HepG2 (cell line): ENCODE data around the gene RNF213. TPM values are rescaled to one million over a fixed set of nuclear protein-coding genes. Genes with fewer than 3 reads are reported as not detected.

Experiments
- IRX3 ChIP-seq: sonication (generic); formaldehyde crosslinking; IDR thresholded peaks from 2 replicates; pipeline ENCODE4 v1.8.1; 2023; ENCODE audit warnings: mild to moderate bottlenecking, low read depth, missing genetic modification reagents, borderline replicate concordance
- KLF13 ChIP-seq: sonication (generic); formaldehyde crosslinking; IDR thresholded peaks from 2 replicates; pipeline ENCODE4 v1.4.0; 2020; ENCODE audit warnings: mild to moderate bottlenecking, missing genetic modification reagents
- LCORL ChIP-seq, 2 experiments: fragments of 450-650 bp in 1 of 2; sonication (generic) in 1 of 2; formaldehyde crosslinking in 1 of 2; IDR thresholded peaks; 2 replicates each; pipeline versions ENCODE4 v1.5.0 to v1.6.1; 2017 to 2020; ENCODE audit warnings: antibody characterized with exemption in 1 of 2, missing genetic modification reagents in 1 of 2
- SOX13 ChIP-seq, 3 experiments: fragments of 450-650 bp in 1 of 3; sonication (generic) in 1 of 3; formaldehyde crosslinking in 1 of 3; IDR thresholded peaks in 2 of 3; conservative IDR thresholded peaks in 1 of 3; 2 replicates each; pipeline versions ENCODE4 v1.5.0 to v1.6.1; 2016 to 2020; ENCODE audit warnings: antibody characterized with exemption in 1 of 3, mild to moderate bottlenecking in 1 of 3, missing compliant biosample characterization in 1 of 3, missing genetic modification reagents in 1 of 3, moderate library complexity in 1 of 3
- SRY ChIP-seq: sonication (generic); formaldehyde crosslinking; IDR thresholded peaks from 2 replicates; pipeline ENCODE4 v1.8.0; 2022; ENCODE audit warnings: mild to moderate bottlenecking, missing genetic modification reagents
- U2AF1 ChIP-seq: fragments of 200-400 bp; formaldehyde crosslinking; optimal IDR thresholded peaks from 2 replicates; pipeline ENCODE3; 2017; ENCODE audit warnings: mild to moderate bottlenecking, low read depth, low read length
- ZFP90 ChIP-seq: sonication (generic); formaldehyde crosslinking; IDR thresholded peaks from 2 replicates; pipeline ENCODE4 v1.8.0; 2022; ENCODE audit warnings: missing genetic modification reagents, mild to moderate bottlenecking, inconsistent platforms, borderline replicate concordance
- polyA plus RNA-seq, 8 experiments: library from polyadenylated mRNA; depleted of rRNA in 3 of 8; stranded (reverse) in 7 of 8; unstranded in 1 of 8; fragments of >200 nt; fragmentation: Illumina TruSeq in 4 of 8; extraction: Trizol in 4 of 8; gene quantifications; 2 replicates each; pipeline versions ENCODE4 v1.2.1 to v1.2.3, GENCODE V29; 2011 to 2016; ENCODE audit warnings: low read depth in 4 of 8, missing spikeins in 1 of 8, mixed read lengths in 1 of 8; ENCODE audit not compliant: insufficient read depth in 1 of 8
- total RNA-seq, 5 experiments: library from RNA; depleted of rRNA; stranded (reverse); fragments of >200 nt; fragmentation: Illumina TruSeq; extraction: Trizol; gene quantifications; 2 replicates each; pipeline ENCODE4 v1.2.3, GENCODE V29; 2016; ENCODE audit warnings: low read depth in 1 of 5
- TF ChIP-seq, protein P1 (sequence below), 2 experiments: sonication (generic) in 1 of 2; formaldehyde crosslinking in 1 of 2; IDR thresholded peaks; 2 replicates each; pipeline versions ENCODE4 v1.4.0 to v1.6.1; 2016 to 2020; ENCODE audit warnings: borderline replicate concordance in 1 of 2, low read depth in 1 of 2, mild to moderate bottlenecking in 1 of 2, missing genetic modification reagents in 1 of 2
- TF ChIP-seq, protein P2 (sequence below): fragments of 450-650 bp; IDR thresholded peaks from 2 replicates; pipeline ENCODE4 v1.6.1; 2017
- TF ChIP-seq, protein P3 (sequence below): sonication (generic); formaldehyde crosslinking; IDR thresholded peaks from 2 replicates; pipeline ENCODE4 v1.4.0; 2020; ENCODE audit warnings: missing genetic modification reagents, borderline replicate concordance
- TF ChIP-seq, protein P4 (sequence below): IDR thresholded peaks from 2 replicates; pipeline ENCODE4 v1.6.1; 2018; ENCODE audit warnings: missing genetic modification reagents, mild to moderate bottlenecking, missing compliant biosample characterization

The RNF213 gene
- total and polyA plus RNA-seq, 2 of the 13 experiments (the other 11 are each of a cell fraction or from before 2014, with no cell fraction given): 38.6 to 38.7 TPM

DNA sequence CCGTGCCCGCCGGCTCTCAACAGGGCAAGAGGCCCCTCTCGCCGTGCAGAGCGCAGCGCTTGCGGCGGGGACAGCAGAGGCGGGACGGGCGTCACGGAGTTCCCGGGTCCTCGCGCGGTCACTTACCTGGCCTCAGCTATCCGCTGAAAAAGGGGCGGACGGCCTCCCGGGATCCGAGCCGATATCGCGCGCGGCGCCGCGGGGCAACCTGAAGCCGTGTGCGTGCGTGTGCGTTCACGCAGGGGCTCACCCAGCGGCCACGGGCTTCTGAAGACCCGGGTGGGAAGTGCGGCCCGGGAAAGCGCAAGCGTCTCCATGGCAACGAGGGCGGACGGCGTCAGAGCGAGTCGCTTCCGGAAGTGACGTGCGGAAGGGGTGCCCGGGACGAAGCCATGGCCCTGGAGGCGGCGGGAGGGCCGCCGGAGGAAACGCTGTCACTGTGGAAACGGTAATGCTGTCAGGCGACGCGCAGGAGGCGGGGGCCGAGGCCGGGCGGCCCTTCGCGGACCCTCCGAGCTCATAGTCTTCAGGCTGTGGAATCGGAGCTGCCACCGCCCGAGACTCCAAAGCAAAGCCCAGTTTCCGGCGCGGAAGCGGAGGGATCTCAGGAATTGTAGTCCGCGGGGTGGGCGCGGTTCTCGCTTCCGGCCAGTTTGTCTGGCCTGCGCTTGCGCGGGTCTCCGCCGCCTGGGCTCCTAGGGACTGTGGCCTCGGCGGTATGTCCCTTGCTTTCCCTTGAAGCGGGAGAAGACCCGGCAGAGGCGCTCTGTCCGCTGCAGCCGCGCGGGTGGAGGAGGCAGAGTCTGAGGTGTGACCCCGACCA lies 154.4 kb downstream of the RNF213 start, which contains the start of gene ENDOV (continued):
- TF ChIP-seq, protein P1, sequence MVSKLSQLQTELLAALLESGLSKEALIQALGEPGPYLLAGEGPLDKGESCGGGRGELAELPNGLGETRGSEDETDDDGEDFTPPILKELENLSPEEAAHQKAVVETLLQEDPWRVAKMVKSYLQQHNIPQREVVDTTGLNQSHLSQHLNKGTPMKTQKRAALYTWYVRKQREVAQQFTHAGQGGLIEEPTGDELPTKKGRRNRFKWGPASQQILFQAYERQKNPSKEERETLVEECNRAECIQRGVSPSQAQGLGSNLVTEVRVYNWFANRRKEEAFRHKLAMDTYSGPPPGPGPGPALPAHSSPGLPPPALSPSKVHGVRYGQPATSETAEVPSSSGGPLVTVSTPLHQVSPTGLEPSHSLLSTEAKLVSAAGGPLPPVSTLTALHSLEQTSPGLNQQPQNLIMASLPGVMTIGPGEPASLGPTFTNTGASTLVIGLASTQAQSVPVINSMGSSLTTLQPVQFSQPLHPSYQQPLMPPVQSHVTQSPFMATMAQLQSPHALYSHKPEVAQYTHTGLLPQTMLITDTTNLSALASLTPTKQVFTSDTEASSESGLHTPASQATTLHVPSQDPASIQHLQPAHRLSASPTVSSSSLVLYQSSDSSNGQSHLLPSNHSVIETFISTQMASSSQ (IDR thresholded peaks at IDR 0.05; ENCODE audit: low read depth): peak; percentile 46; the same call in 1 of the 2 replicates
- TF ChIP-seq, protein P1 (CRISPR knock-in tag; IDR thresholded peaks at IDR 0.05; ENCODE audit: borderline replicate concordance): peak; percentile 53; the same call in 1 of the 2 replicates
- TF ChIP-seq, protein P2, sequence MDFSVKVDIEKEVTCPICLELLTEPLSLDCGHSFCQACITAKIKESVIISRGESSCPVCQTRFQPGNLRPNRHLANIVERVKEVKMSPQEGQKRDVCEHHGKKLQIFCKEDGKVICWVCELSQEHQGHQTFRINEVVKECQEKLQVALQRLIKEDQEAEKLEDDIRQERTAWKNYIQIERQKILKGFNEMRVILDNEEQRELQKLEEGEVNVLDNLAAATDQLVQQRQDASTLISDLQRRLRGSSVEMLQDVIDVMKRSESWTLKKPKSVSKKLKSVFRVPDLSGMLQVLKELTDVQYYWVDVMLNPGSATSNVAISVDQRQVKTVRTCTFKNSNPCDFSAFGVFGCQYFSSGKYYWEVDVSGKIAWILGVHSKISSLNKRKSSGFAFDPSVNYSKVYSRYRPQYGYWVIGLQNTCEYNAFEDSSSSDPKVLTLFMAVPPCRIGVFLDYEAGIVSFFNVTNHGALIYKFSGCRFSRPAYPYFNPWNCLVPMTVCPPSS: no peak
- no peak for TF ChIP-seq SOX13 (IDR thresholded peaks at IDR 0.05)
- TF ChIP-seq SOX13 (CRISPR knock-in tag; conservative IDR thresholded peaks at IDR 0.05 in 1 of 2, IDR thresholded peaks at IDR 0.05 in 1 of 2): 0 out of 4 replicates have a peak, but pooled peaks of 1 of the 2 experiments have one; percentile 7
- TF ChIP-seq SRY (CRISPR knock-in tag): peak; percentile 63; the same call in 1 of the 2 replicates
- no peak for TF ChIP-seq U2AF1
- TF ChIP-seq ZFP90 (CRISPR knock-in tag): peak; percentile 91
- TF ChIP-seq, protein P3, sequence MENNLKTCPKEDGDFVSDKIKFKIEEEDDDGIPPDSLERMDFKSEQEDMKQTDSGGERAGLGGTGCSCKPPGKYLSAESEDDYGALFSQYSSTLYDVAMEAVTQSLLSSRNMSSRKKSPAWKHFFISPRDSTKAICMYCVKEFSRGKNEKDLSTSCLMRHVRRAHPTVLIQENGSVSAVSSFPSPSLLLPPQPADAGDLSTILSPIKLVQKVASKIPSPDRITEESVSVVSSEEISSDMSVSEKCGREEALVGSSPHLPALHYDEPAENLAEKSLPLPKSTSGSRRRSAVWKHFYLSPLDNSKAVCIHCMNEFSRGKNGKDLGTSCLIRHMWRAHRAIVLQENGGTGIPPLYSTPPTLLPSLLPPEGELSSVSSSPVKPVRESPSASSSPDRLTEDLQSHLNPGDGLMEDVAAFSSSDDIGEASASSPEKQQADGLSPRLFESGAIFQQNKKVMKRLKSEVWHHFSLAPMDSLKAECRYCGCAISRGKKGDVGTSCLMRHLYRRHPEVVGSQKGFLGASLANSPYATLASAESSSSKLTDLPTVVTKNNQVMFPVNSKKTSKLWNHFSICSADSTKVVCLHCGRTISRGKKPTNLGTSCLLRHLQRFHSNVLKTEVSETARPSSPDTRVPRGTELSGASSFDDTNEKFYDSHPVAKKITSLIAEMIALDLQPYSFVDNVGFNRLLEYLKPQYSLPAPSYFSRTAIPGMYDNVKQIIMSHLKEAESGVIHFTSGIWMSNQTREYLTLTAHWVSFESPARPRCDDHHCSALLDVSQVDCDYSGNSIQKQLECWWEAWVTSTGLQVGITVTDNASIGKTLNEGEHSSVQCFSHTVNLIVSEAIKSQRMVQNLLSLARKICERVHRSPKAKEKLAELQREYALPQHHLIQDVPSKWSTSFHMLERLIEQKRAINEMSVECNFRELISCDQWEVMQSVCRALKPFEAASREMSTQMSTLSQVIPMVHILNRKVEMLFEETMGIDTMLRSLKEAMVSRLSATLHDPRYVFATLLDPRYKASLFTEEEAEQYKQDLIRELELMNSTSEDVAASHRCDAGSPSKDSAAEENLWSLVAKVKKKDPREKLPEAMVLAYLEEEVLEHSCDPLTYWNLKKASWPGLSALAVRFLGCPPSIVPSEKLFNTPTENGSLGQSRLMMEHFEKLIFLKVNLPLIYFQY (CRISPR knock-in tag): peak; percentile 72; the same call in 1 of the 2 replicates
- TF ChIP-seq IRX3 (CRISPR knock-in tag): no peak
- peak; percentile 5; the same call in 1 of the 2 replicates for TF ChIP-seq KLF13 (CRISPR knock-in tag)
- 0 out of 2 replicates have a peak, but pooled peaks have one; percentile 30 for TF ChIP-seq LCORL (IDR thresholded peaks at IDR 0.05)
- peak; percentile 49 for TF ChIP-seq LCORL (CRISPR knock-in tag; IDR thresholded peaks at IDR 0.05)
- TF ChIP-seq, protein P4, sequence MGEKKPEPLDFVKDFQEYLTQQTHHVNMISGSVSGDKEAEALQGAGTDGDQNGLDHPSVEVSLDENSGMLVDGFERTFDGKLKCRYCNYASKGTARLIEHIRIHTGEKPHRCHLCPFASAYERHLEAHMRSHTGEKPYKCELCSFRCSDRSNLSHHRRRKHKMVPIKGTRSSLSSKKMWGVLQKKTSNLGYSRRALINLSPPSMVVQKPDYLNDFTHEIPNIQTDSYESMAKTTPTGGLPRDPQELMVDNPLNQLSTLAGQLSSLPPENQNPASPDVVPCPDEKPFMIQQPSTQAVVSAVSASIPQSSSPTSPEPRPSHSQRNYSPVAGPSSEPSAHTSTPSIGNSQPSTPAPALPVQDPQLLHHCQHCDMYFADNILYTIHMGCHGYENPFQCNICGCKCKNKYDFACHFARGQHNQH (CRISPR knock-in tag): peak; percentile 87
